Right cardiac atrium (tissue), 5 donors: ENCODE measurements around the gene MC1R. TPM values are rescaled to one million over a fixed set of nuclear protein-coding genes. Genes with fewer than 3 reads are reported as not detected.
"Not testable (repeated sequence)": the region's sequence is repeated elsewhere in the genome, so short reads cannot be mapped to it uniquely, and the experiment has no call there.

Source experiments
- ATAC-seq, 2 donors: fragments of 200-7000 bp; cut with Tn5 transposase; one replicate each; pipeline versions ENCODE4 v1.8.0 to v1.9.1; 2020; ENCODE audit warnings: moderate library complexity in 2 of 2, mild to moderate bottlenecking in 1 of 2
- DNase-seq, 3 donors: peaks; one replicate each; pipeline ENCODE4 v3.0.0-alpha.2; 2020
- H3K27ac ChIP-seq: one replicate; pipeline ENCODE4 v1.5.1; 2013; ENCODE audit warnings: mild to moderate bottlenecking, low read length, control low read depth, moderate library complexity
- H3K27me3 ChIP-seq: one replicate; pipeline ENCODE4 v1.6.1; 2013; ENCODE audit not compliant: control insufficient read depth, insufficient read depth
- H3K4me1 ChIP-seq: one replicate; pipeline ENCODE4 v1.6.1; 2013; ENCODE audit warnings: low read length; ENCODE audit not compliant: control insufficient read depth, insufficient read depth
- H3K4me3 ChIP-seq: one replicate; pipeline ENCODE4 v1.5.1; 2013; ENCODE audit warnings: low read length, control low read depth
- H3K9me3 ChIP-seq: one replicate; pipeline ENCODE4 v1.6.1; 2013; ENCODE audit warnings: low read length; ENCODE audit not compliant: control insufficient read depth
- WGBS: extraction: QIAGEN DNeasy Blood & Tissue Kit; methylation state at CpG from one replicate; pipeline ENCODE4 v1.1.7; 2013; 5-methylcytosine and 5-hydroxymethylcytosine counted together
- intact Hi-C, 4 donors: fragments of 100-400 bp; cut with DNase I; formaldehyde crosslinking; loops; one replicate each; pipeline versions ENCODE4 v1.11.0 to v1.14.0; 2022 to 2023
- long read RNA-seq, 4 donors: library from polyadenylated mRNA; unstranded; transcript quantifications; one replicate each; pipeline ENCODE4 v2.0.0, GENCODE V29; 2020 to 2021
- polyA plus RNA-seq: library from polyadenylated mRNA; stranded (reverse); fragments of 200-250 nt; gene quantifications from one replicate; pipeline ENCODE4 v1.2.3, GENCODE V29; 2013
- total RNA-seq, 4 donors: library from RNA; stranded (reverse); fragmentation: NEBNext Ultra II Directional; extraction: Animal tissue kit (Norgen Biotek cat#: 25700); gene quantifications; one replicate each; pipeline ENCODE4 v1.2.1, GENCODE V29; 2021
- donor health status: healthy with polysubstance abuse.
- donor health status: DM: no; HTN: yes; CAD: no.
- donor health status: DM: no; HTN: no; CAD: no.
- donor health status: DM: no; HTN: yes; CAD: no; lungs with severe emphysema.
- donor health status: DM: yes; HTN: yes; CAD: no.

Gene MC1R
- total RNA-seq (1 to 10 TPM; 1.3 to 2.6 (median 1.7) TPM), polyA plus RNA-seq (1.5 TPM)
- long read RNA-seq, donor 1, partial matches to known transcripts = 0 of 3 reads
- long read RNA-seq, donor 1, other reads (novel, unspliced or antisense) = 0 of 3 reads
- long read RNA-seq, donor 2 = 0 reads
- long read RNA-seq, donor 3, partial matches to known transcripts = 0 of 3 reads
- long read RNA-seq, donor 3, other reads (novel, unspliced or antisense) = 1 of 3 reads
- long read RNA-seq, donor 4 = 0 reads

GRCh38 chr16:89918453-89919347, at the start of gene MC1R:
Gene MC1R, plus strand, starts transcription at chr16:89918862. Its CDS starts 397 bp downstream, at chr16:89919259.
- DNase-seq (peak; percentile 49 to 77 (median 72)), ATAC-seq (peak; percentile 1 to 4)
- 6% methylated on average over 23 of the region's 23 CpGs for WGBS
- H3K27me3 ChIP-seq = no peaks in the 10 kb centered on the region
- H3K4me1 ChIP-seq = no peaks in the 10 kb centered on the region
- peak within 1 kb of the TSS; percentile 2 for H3K4me3 ChIP-seq
- no peaks in the 10 kb centered on the region for H3K9me3 ChIP-seq
- H3K27ac ChIP-seq = no peak within 1 kb of the TSS
- intact Hi-C loops = no loop called here

- Histone ChIP-seq H3K27ac (no peak overlapping the region), H3K4me1 (no peaks in the 10 kb centered on the region), H3K9me3 (no peaks in the 10 kb centered on the region), H3K27me3 (no peaks in the 10 kb centered on the region), H3K4me3 (no peak overlapping the region)
- intact Hi-C loops = loop anchor here in 2 of 4 donors (10.0 kb wide), 3 partner anchors 55 to 165 kb away; partner anchors contain the start of genes FANCA (in 1 of the 2) and SPATA2L (in 1 of the 2)
- ATAC-seq = no peak
- WGBS = 93% methylated on average over 12 of the region's 12 CpGs
- no peak for DNase-seq
Measured at GRCh38 chr16:89869911-89870310, 48.8 kb upstream of the MC1R start.

- no peaks in the 10 kb centered on the region for H3K9me3 ChIP-seq
- no peaks in the 10 kb centered on the region for H3K27me3 ChIP-seq
- DNase-seq (no peak), ATAC-seq (no peak)
- intact Hi-C loops = no loop called here
- no peak overlapping the region for H3K4me3 ChIP-seq
- no peaks in the 10 kb centered on the region for H3K4me1 ChIP-seq
- WGBS = 78% methylated on average over 6 of the region's 6 CpGs
- no peak overlapping the region for H3K27ac ChIP-seq
Measured at GRCh38 chr16:89870440-89870839, 48.2 kb upstream of the MC1R start.

- no peak for ATAC-seq
- H3K4me1 ChIP-seq = no peaks in the 10 kb centered on the region
- intact Hi-C loops = no loop called here
- no peak overlapping the region for H3K27ac ChIP-seq
- H3K27me3 ChIP-seq = no peaks in the 10 kb centered on the region
- no peak overlapping the region for H3K4me3 ChIP-seq
- DNase-seq = no peak
- 91% methylated on average over 9 of the region's 9 CpGs for WGBS
- no peaks in the 10 kb centered on the region for H3K9me3 ChIP-seq
Measured at GRCh38 chr16:89871895-89872294, 46.8 kb upstream of the MC1R start.

- H3K4me1 ChIP-seq = no peaks in the 10 kb centered on the region
- WGBS = under 1% methylated on average over 104 of the region's 104 CpGs
- peak; percentile 78 to 80 for ATAC-seq
- intact Hi-C loops = no loop called here
- H3K27ac ChIP-seq = peak within 1 kb of the TSS; percentile 100
- H3K27me3 ChIP-seq = no peaks in the 10 kb centered on the region
- H3K9me3 ChIP-seq = no peaks in the 10 kb centered on the region
- H3K4me3 ChIP-seq = peak within 1 kb of the TSS; percentile 97
- DNase-seq = peak; percentile 87 to 93 (median 93)
Measured at GRCh38 chr16:89873109-89873971, 45.3 kb upstream of the MC1R start, which contains the start of gene TCF25. Gene TCF25, plus strand, starts transcription at chr16:89873592. Its CDS starts 76 bp downstream, at chr16:89873668.

DNA sequence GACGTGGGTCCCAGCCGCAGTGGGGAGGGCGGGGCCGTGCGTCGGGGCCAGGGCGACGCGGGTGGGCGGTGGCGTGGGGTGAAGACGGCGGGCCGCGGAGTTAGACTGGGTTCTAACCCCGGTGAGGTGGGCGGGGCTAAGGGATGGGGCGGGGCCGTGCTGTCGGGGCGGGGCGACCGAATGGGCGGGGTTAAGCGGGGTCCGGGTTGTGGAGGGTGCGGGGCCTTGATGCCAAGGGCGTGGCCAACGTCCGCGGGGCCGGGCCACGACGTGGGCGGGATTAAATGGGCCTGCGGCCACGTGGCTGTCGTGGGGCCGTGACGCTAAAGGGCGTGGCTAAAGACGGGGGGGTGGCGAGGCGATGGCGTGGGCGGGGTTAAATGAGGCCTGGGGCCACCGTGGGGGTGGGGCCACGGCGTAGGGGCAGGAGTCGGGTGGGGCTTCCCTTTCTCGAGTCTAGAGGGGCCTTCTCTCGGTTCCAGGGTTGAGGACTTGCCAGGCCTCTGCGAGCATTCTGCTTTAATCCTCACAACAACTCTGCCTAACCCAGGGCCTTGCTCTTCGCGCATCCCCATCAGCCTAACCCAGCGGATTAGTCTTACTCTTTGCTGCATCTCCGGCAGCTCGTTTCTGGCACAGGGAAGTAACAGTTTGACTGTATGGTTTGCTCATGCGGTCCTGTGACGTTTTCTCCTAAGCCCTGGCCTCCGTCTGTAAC, 44.5 kb upstream of the MC1R start:
- WGBS = 2% methylated on average over 61 of the region's 61 CpGs
- intact Hi-C loops = no loop called here
- no peaks in the 10 kb centered on the region for H3K4me1 ChIP-seq
- peak overlapping the region; percentile 97 for H3K4me3 ChIP-seq
- H3K27me3 ChIP-seq = no peaks in the 10 kb centered on the region
- peak; percentile 97 to 99 (median 98) for DNase-seq
- ATAC-seq = peak; percentile 92 to 95
- peak overlapping the region; percentile 100 for H3K27ac ChIP-seq
- H3K9me3 ChIP-seq = no peaks in the 10 kb centered on the region

- ATAC-seq, H3K4me1 ChIP-seq, H3K9me3 ChIP-seq, H3K27ac ChIP-seq, intact Hi-C loops, H3K27me3 ChIP-seq, H3K4me3 ChIP-seq: not testable (repeated sequence)
- 96% methylated on average over 28 of the region's 28 CpGs for WGBS
- peak in 1 of 3 donors; percentile 27 for DNase-seq
Measured at GRCh38 chr16:89879123-89879522, 39.5 kb upstream of the MC1R start.

DNA sequence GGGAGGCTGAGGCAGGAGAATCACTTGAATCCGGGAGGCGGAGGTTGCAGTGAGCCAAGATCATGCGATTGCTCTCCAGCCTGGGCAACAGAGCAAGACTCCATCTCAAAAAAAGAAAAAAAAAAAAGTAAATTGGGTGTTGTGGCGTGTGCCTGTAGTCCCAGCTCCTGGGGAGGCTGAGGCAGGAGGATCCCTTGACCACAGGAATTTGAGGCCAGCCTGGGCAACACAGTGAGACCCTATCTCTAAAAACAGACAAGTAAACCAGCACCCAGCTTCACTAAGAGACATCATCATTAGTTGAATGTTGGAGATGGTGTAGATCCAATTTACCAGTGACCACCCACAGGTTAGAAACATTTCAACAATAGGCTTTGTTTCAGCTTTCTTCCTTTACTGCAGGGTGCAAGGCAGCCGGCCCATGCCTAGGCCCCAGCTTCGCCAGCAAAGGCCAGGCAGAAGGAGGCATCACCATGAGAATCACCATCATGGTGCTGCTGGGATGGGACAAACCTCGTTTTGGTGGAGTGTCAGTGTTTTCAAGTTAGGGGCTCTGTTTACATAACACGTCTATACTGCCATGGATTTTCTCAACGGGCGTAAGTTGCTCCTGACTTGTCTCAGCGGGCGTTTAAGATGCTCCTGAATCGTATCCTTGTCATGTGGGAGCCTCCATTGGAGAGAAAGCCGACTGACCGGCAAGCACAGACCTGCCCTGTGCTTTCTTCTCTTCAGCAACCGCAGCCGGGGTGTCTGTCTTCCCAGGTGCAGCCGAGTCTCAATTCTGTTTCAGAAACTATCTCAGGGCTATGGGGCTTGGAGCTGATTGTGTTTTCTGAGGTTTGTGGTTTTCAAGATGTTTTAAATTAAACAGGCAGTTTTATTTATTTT, 37.9 kb upstream of the MC1R start:
- intact Hi-C loops = no loop called here
- Histone ChIP-seq H3K4me1 (no peaks in the 10 kb centered on the region), H3K27ac (no peak overlapping the region), H3K4me3 (no peak overlapping the region), H3K9me3 (no peaks in the 10 kb centered on the region), H3K27me3 (no peaks in the 10 kb centered on the region)
- WGBS = 91% methylated on average over 18 of the region's 18 CpGs
- ATAC-seq = no peak
- DNase-seq = peak in 1 of 3 donors; percentile 9

DNA sequence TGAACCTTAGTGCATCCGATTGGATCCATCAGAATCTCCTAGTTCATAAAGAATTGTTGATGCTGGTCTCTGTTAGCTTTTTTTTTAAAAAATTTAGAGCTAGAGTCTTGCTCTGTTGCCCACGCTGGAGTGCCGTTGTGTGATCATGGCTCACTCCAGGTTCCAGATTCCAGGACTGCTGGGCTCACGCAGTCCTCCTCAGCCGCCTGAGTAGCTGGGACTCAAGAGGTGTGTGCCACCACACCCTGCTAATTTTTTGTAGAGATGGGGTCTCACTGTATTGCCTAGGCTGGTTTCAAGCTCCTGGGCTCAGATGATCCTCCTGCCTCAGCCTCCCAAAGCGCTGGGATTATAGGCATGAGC, 37.3 kb upstream of the MC1R start:
- no peaks in the 10 kb centered on the region for H3K9me3 ChIP-seq
- DNase-seq = peak in 1 of 3 donors; percentile 3
- 88% methylated on average over 6 of the region's 6 CpGs for WGBS
- intact Hi-C loops = no loop called here
- H3K4me3 ChIP-seq = no peak overlapping the region
- no peak for ATAC-seq
- no peak overlapping the region for H3K27ac ChIP-seq
- no peaks in the 10 kb centered on the region for H3K4me1 ChIP-seq
- H3K27me3 ChIP-seq = no peaks in the 10 kb centered on the region
